Activated B cell treated with CpG ODN at 0.5 μM for 24 hours (primary cell): Measurements from ENCODE around the gene USP27X. TPM values are rescaled to one million over a fixed set of nuclear protein-coding genes. Genes with fewer than 3 reads are reported as not detected.

ENCODE experiments used
- ATAC-seq: fragments of 200-7000 bp; cut with Tn5 transposase; one replicate; pipeline ENCODE4 v1.10.0; 2021; ENCODE audit warnings: low read depth, mild to moderate bottlenecking, moderate library complexity
- CTCF ChIA-PET: fragments of 350-600 bp; sonication (Branson Sonifier 250); formaldehyde crosslinking; loops from one replicate; lab custom pipeline; 2021; ENCODE audit warnings: antibody characterized with exemption; lab: Charles Lee
- POLR2A ChIA-PET: fragments of 350-600 bp; sonication (Branson Sonifier 250); formaldehyde crosslinking; loops from one replicate; lab custom pipeline; 2021; ENCODE audit warnings: antibody characterized with exemption; lab: Charles Lee
- DNase-seq: peaks from one replicate; pipeline ENCODE4 v3.0.0; 2022
- H3K27ac Mint-ChIP-seq: one replicate; pipeline ENCODE4 v1.8.0; 2020; ENCODE audit warnings: mixed read lengths
- H3K27me3 Mint-ChIP-seq: one replicate; pipeline ENCODE4 v1.8.0; 2021; ENCODE audit warnings: mixed read lengths
- H3K36me3 Mint-ChIP-seq: one replicate; pipeline ENCODE4 v1.8.0; 2021; ENCODE audit warnings: low read depth, mixed read lengths
- H3K4me1 Mint-ChIP-seq: one replicate; pipeline ENCODE4 v1.8.0; 2021; ENCODE audit warnings: mixed read lengths
- H3K4me3 Mint-ChIP-seq: one replicate; pipeline ENCODE4 v1.8.0; 2020; ENCODE audit warnings: mild to moderate bottlenecking, mixed read lengths
- H3K9me3 Mint-ChIP-seq: one replicate; pipeline ENCODE4 v1.8.0; 2020; ENCODE audit warnings: mixed read lengths
- CTCF ChIP-seq: fragments of 200-600 bp; IDR thresholded peaks from one replicate; pipeline ENCODE4 v1.8.0; 2022; ENCODE audit warnings: antibody characterized with exemption, mild to moderate bottlenecking
- intact Hi-C: fragments of 100-400 bp; cut with micrococcal nuclease; formaldehyde crosslinking; loops from one replicate; pipeline ENCODE4 v1.15.1; 2024
- total RNA-seq: library from RNA; stranded (reverse); gene quantifications from 2 replicates; pipeline ENCODE4 v1.2.3, GENCODE V29; 2022

Gene USP27X
- total RNA-seq, 1 donor from 2014 or later: 2.8 TPM

GRCh38 chrX:49845701-49846403 lies 33.4 kb upstream of the USP27X start:
- intact Hi-C loops: no loop called here
- no peak overlapping the region for H3K4me3 Mint-ChIP-seq
- no peaks in the 10 kb centered on the region for H3K36me3 Mint-ChIP-seq
- DNase-seq: no peak
- POLR2A ChIA-PET: no interaction called here
- no peaks in the 10 kb centered on the region for H3K27me3 Mint-ChIP-seq
- TF ChIP-seq CTCF: no peak
- no peak for ATAC-seq
- H3K9me3 Mint-ChIP-seq: no peaks in the 10 kb centered on the region
- no peak overlapping the region for H3K27ac Mint-ChIP-seq
- peaks cover 5% of the 10 kb centered on the region for H3K4me1 Mint-ChIP-seq
- CTCF ChIA-PET: interaction anchor here (1.2 kb wide), 1 partner anchor 33 kb away, joined by 4 read pairs; no protein-coding TSS in a partner anchor

- CTCF ChIA-PET: interaction anchor here (1.2 kb wide), 1 partner anchor 32 kb away, joined by 4 read pairs; no protein-coding TSS in a partner anchor
- intact Hi-C loops: no loop called here
- Mint-ChIP-seq H3K27me3 (no peaks in the 10 kb centered on the region), H3K4me1 (peaks cover 5% of the 10 kb centered on the region), H3K27ac (no peak overlapping the region), H3K36me3 (no peaks in the 10 kb centered on the region), H3K4me3 (no peak overlapping the region), H3K9me3 (no peaks in the 10 kb centered on the region)
- DNase-seq (no peak), ATAC-seq (no peak)
- POLR2A ChIA-PET: no interaction called here
- TF ChIP-seq CTCF: no peak
These were observed 32.8 kb upstream of the USP27X start for GRCh38 chrX:49846522-49846921.

GRCh38 chrX:49848275-49848674 lies 31.0 kb upstream of the USP27X start:
- intact Hi-C loops: no loop called here
- Mint-ChIP-seq H3K27ac (no peak overlapping the region), H3K4me1 (peaks cover 5% of the 10 kb centered on the region), H3K36me3 (no peaks in the 10 kb centered on the region), H3K27me3 (no peaks in the 10 kb centered on the region), H3K4me3 (no peak overlapping the region), H3K9me3 (no peaks in the 10 kb centered on the region)
- no peak for ATAC-seq
- CTCF ChIA-PET: interaction anchor here (1.4 to 1.5 kb wide), 2 partner anchors 11 to 29 kb away, joined by 3 read pairs; no protein-coding TSS in a partner anchor
- POLR2A ChIA-PET: no interaction called here
- DNase-seq: no peak
- no peak for TF ChIP-seq CTCF

GRCh38 chrX:49850028-49850427 lies 29.3 kb upstream of the USP27X start:
- Mint-ChIP-seq H3K27me3 (no peaks in the 10 kb centered on the region), H3K4me1 (peaks cover 5% of the 10 kb centered on the region), H3K4me3 (no peak overlapping the region), H3K9me3 (no peaks in the 10 kb centered on the region), H3K36me3 (no peaks in the 10 kb centered on the region), H3K27ac (no peak overlapping the region)
- no peak for DNase-seq
- ChIA-PET CTCF (interaction anchor here (1.1 kb wide), 1 partner anchor 12 kb away, joined by 4 read pairs; no protein-coding TSS in a partner anchor), POLR2A (no interaction called here)
- TF ChIP-seq CTCF: no peak
- no peak for ATAC-seq
- intact Hi-C loops: no loop called here

- Mint-ChIP-seq H3K9me3 (no peaks in the 10 kb centered on the region), H3K4me3 (no peak overlapping the region), H3K36me3 (no peaks in the 10 kb centered on the region), H3K4me1 (peaks cover 5% of the 10 kb centered on the region), H3K27me3 (no peaks in the 10 kb centered on the region), H3K27ac (no peak overlapping the region)
- no peak for TF ChIP-seq CTCF
- ATAC-seq: no peak
- intact Hi-C loops: no loop called here
- POLR2A ChIA-PET: no interaction called here
- CTCF ChIA-PET: no interaction called here
- no peak for DNase-seq
These were observed 25.6 kb upstream of the USP27X start for GRCh38 chrX:49853661-49854060.
